Right lobe of liver (tissue), 4 donors: ENCODE data around the gene YES1.

Experiments
- POLR2A ChIP-seq: fragments of 450-650 bp; IDR thresholded peaks from one replicate; pipeline ENCODE4 v1.6.1; 2017; ENCODE audit warnings: antibody characterized with exemption, mild to moderate bottlenecking
- TF ChIP-seq, protein P1 (sequence below), 4 donors: fragments of 200-600 bp in 3 of 4; fragments of 450-650 bp in 1 of 4; IDR thresholded peaks; one replicate each; pipeline versions ENCODE4 v1.5.1 to v1.8.0; 2016 to 2022; ENCODE audit warnings: antibody characterized with exemption in 4 of 4, mild to moderate bottlenecking in 2 of 4
- donor health status: DM: no; HTN: no; CAD: no.
- donor health status: DM: no; HTN: no; CAD: no.
- donor health status: DM: no; HTN: yes; CAD: no.

DNA sequence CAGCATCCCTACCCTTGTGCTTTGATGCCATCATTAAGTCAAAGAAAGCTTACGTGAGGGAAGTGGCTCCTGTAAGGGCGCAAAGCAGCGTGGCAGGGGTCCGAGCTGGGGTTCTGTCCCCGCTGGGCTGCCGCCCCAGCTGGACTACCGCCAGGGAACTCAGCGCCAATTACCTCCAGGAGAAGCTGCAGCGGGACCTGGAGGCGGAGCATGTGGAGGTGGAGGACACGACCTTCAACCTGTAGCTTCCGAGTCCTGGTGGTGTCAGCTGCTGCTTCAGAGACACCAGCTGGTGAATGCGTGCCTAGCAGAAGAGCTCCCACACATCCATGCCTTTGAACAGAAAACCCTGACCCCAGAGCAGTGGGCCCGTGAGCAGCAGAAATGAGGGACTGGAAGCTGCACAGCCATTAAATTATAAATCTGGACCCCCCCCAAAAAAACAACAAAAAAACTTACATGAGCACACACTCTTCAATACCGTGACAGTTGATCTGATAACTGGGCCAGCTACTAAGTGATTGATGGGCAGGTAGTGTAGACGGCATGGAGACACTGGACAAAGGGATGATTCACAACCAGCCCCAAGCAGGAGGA is 20.1 kb upstream of the YES1 start:
- TF ChIP-seq, protein P1, sequence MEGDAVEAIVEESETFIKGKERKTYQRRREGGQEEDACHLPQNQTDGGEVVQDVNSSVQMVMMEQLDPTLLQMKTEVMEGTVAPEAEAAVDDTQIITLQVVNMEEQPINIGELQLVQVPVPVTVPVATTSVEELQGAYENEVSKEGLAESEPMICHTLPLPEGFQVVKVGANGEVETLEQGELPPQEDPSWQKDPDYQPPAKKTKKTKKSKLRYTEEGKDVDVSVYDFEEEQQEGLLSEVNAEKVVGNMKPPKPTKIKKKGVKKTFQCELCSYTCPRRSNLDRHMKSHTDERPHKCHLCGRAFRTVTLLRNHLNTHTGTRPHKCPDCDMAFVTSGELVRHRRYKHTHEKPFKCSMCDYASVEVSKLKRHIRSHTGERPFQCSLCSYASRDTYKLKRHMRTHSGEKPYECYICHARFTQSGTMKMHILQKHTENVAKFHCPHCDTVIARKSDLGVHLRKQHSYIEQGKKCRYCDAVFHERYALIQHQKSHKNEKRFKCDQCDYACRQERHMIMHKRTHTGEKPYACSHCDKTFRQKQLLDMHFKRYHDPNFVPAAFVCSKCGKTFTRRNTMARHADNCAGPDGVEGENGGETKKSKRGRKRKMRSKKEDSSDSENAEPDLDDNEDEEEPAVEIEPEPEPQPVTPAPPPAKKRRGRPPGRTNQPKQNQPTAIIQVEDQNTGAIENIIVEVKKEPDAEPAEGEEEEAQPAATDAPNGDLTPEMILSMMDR (IDR thresholded peaks at IDR 0.05) = peak; percentile 22 to 49 (median 28)
- no peak for TF ChIP-seq POLR2A
